ENCODE results near the gene THRAP3. TPM values are rescaled to one million over a fixed set of nuclear protein-coding genes. Genes with fewer than 3 reads are reported as not detected.

THRAP3 gene
- total RNA-seq, 1 experiment from 2014 or later, result 133 TPM

DNA sequence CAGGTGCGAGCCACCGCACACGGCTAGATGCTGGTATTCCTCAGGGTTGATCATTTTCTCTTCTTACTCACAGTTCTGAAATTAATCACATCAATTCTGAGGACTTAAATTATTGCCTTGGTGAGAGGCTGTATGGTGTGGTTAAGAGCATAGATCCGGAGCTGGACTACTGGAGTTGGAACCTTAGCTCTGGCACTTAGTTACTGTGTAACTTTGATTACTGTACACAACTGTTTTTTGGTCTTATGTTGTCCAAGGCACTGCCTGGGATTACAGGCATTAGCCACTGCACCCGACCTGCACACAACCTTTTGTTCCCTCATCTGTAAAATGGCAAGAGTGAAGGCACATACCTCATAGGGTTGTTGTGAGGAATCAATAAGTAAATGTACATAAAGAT is 25.6 kb upstream of the THRAP3 start:
- H3K27ac ChIP-seq (ENCODE audit: low read depth, low read length, poor library complexity, severe bottlenecking), result no peak overlapping the region
- no peaks in the 10 kb centered on the region for H3K4me1 ChIP-seq (ENCODE audit: insufficient read depth, low read length, poor library complexity, severe bottlenecking)
- no peaks in the 10 kb centered on the region for H3K9me3 ChIP-seq (ENCODE audit: low read depth, low read length, poor library complexity, severe bottlenecking)
- POLR2A ChIA-PET (ENCODE audit: low non-redundant PET), result no interaction called here
- H3K27me3 ChIP-seq (replicated peaks; ENCODE audit: insufficient read depth, low read depth, low read length, poor library complexity), result no peaks in the 10 kb centered on the region
- intact Hi-C loops (cut with micrococcal nuclease; ENCODE audit: unreplicated experiment), result no loop called here
- CTCF ChIA-PET, result interaction anchor here (0.7 kb wide), 1 partner anchor 11 kb away, joined by 3 read pairs; no protein-coding TSS in a partner anchor
- no TSS peak for BruUV-seq (replicated peaks)
- H3K36me3 ChIP-seq (ENCODE audit: insufficient read depth, low read length, poor library complexity, severe bottlenecking), result no peaks in the 10 kb centered on the region
- DNase-seq (ENCODE audit: low spot score), result no peak
- H3K4me3 ChIP-seq (ENCODE audit: low read depth, low read length, poor library complexity, severe bottlenecking), result no peak overlapping the region
- TF ChIP-seq EZH2 (IDR thresholded peaks at IDR 0.05; ENCODE audit: borderline replicate concordance, low read depth, low read length, poor library complexity, severe bottlenecking) (no peak), CTCF (conservative IDR thresholded peaks at IDR 0.05; ENCODE audit: low read depth, low read length) (no peak)

DNA sequence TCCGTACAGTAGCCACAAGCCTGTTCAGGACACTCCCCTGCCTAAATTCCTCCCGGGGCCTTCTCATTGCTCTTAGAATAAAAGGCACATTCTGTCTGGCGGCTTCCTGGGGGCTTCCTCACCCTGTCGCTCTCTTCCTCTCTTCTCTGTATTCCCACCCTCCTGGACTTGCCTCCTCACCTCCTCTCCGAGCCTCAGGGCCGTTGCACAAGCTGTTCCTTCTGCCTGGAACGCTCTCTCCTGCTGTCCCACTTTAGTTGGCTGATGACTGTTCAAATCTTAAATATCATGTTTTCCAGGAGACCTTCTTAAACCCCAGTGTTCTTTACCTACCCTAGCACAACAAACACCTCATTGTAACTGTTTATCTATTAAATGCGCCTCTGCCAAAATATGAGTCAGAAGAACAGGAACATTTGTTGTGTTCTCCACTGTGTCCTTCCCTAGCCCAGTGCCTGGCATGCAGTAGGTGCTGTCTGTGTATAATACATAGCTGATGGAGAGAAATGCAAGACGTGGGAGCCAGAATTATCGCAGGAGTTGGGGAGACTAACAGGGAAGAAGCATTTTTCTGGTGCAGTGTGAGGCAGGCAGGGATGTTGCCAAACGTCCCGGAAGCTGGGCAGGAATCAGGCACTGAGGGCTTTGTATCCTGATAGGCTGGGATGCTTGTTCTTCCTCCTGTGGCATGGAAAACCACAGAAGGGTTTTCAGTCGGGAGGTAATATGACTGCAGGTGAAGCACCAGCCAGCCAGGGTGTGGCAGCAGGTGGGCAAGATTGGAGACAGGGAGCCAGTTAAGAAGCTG is 24.1 kb upstream of the THRAP3 start:
- H3K4me3 ChIP-seq (ENCODE audit: low read depth, low read length, poor library complexity, severe bottlenecking), result no peak overlapping the region
- no peaks in the 10 kb centered on the region for H3K36me3 ChIP-seq (ENCODE audit: insufficient read depth, low read length, poor library complexity, severe bottlenecking)
- no peak for DNase-seq (ENCODE audit: low spot score)
- ChIA-PET POLR2A (ENCODE audit: low non-redundant PET) (no interaction called here), CTCF (no interaction called here)
- no peaks in the 10 kb centered on the region for H3K27me3 ChIP-seq (replicated peaks; ENCODE audit: insufficient read depth, low read depth, low read length, poor library complexity)
- H3K9me3 ChIP-seq (ENCODE audit: low read depth, low read length, poor library complexity, severe bottlenecking), result no peaks in the 10 kb centered on the region
- H3K4me1 ChIP-seq (ENCODE audit: insufficient read depth, low read length, poor library complexity, severe bottlenecking), result no peaks in the 10 kb centered on the region
- intact Hi-C loops (cut with micrococcal nuclease; ENCODE audit: unreplicated experiment), result no loop called here
- H3K27ac ChIP-seq (ENCODE audit: low read depth, low read length, poor library complexity, severe bottlenecking), result no peak overlapping the region
- TF ChIP-seq EZH2 (IDR thresholded peaks at IDR 0.05; ENCODE audit: borderline replicate concordance, low read depth, low read length, poor library complexity, severe bottlenecking) (no peak), CTCF (conservative IDR thresholded peaks at IDR 0.05; ENCODE audit: low read depth, low read length) (no peak)
- BruUV-seq (replicated peaks), result no TSS peak

DNA sequence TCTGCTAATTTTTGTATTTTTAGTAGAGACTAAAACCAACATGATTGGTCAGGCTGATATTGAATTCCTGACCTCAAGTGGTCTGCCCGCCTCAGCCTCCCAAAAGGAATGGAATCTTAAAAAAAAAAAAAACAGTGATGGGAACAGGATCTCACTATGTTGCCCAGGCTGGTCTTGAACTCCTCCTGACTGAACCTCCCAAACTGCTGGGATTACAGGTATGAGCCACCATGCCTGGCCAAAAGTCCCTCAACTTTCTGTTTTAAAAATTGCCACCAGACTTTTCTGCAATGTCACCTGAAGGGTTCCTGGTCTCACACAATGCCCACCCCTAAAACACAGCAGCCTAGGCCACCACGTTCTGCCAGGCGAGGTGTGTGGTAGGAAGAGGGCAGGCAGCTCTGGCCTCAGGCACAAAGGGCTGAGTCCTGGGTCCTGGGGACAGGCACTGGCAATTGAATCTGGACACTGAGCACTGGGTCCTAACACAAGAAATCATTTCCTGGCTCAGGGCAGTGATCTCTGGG is 21.2 kb upstream of the THRAP3 start:
- no peak for DNase-seq (ENCODE audit: low spot score)
- Histone ChIP-seq H3K9me3 (ENCODE audit: low read depth, low read length, poor library complexity, severe bottlenecking) (no peaks in the 10 kb centered on the region), H3K27me3 (replicated peaks; ENCODE audit: insufficient read depth, low read depth, low read length, poor library complexity) (no peaks in the 10 kb centered on the region), H3K4me3 (ENCODE audit: low read depth, low read length, poor library complexity, severe bottlenecking) (no peak overlapping the region), H3K4me1 (ENCODE audit: insufficient read depth, low read length, poor library complexity, severe bottlenecking) (no peaks in the 10 kb centered on the region), H3K36me3 (ENCODE audit: insufficient read depth, low read length, poor library complexity, severe bottlenecking) (no peaks in the 10 kb centered on the region), H3K27ac (ENCODE audit: low read depth, low read length, poor library complexity, severe bottlenecking) (no peak overlapping the region)
- ChIA-PET POLR2A (ENCODE audit: low non-redundant PET) (no interaction called here), CTCF (no interaction called here)
- TF ChIP-seq CTCF (conservative IDR thresholded peaks at IDR 0.05; ENCODE audit: low read depth, low read length) (no peak), EZH2 (IDR thresholded peaks at IDR 0.05; ENCODE audit: borderline replicate concordance, low read depth, low read length, poor library complexity, severe bottlenecking) (no peak)
- intact Hi-C loops (cut with micrococcal nuclease; ENCODE audit: unreplicated experiment), result no loop called here
- BruUV-seq (replicated peaks), result no TSS peak
